ENCODE measurements around the gene UBE2B. TPM values are rescaled to one million over a fixed set of nuclear protein-coding genes. Genes with fewer than 3 reads are reported as not detected.

UBE2B gene
- total RNA-seq, 1 donor from 2014 or later = 68.3 TPM

GRCh38 chr5:134411228-134411545 is 39.8 kb downstream of the UBE2B start:
- DNase-seq (ENCODE audit: extremely low spot score in 2 of 2) = no peak
- intact Hi-C loops (cut with DNase I) = loop anchor here (2.0 to 5.0 kb wide), 2 partner anchors 116 to 166 kb away; no protein-coding TSS in a partner anchor
- no peak for TF ChIP-seq POLR2A (IDR thresholded peaks at IDR 0.05)
- TF ChIP-seq CTCF (IDR thresholded peaks at IDR 0.05) = no peak
- no peak for TF ChIP-seq POLR2AphosphoS5 (IDR thresholded peaks at IDR 0.05; ENCODE audit: insufficient read depth in 1 of 2, low read depth in 1 of 2)

GRCh38 chr5:134411546-134412266 is 40.3 kb downstream of the UBE2B start, which contains the start of gene CDKN2AIPNL:
Gene CDKN2AIPNL (minus strand): TSS chr5:134411881. CDS start chr5:134411854, 27 bp downstream.
- peaks cover 0 to 3% of the 10 kb centered on the region in 2 donors for H3K36me3 ChIP-seq
- H3K27me3 ChIP-seq = no peaks in the 10 kb centered on the region
- H3K27ac ChIP-seq = peak within 1 kb of the TSS; percentile 85
- no peaks in the 10 kb centered on the region for H3K9me3 ChIP-seq
- H3K4me3 ChIP-seq = peak within 1 kb of the TSS; percentile 79 to 87
- DNase-seq (ENCODE audit: extremely low spot score in 2 of 2) = peak in 1 of 2 donors; percentile 89
- intact Hi-C loops (cut with DNase I) = loop anchor here (2.0 to 5.0 kb wide), 2 partner anchors 115 to 166 kb away; no protein-coding TSS in a partner anchor
- TF ChIP-seq POLR2AphosphoS5 (IDR thresholded peaks at IDR 0.05; ENCODE audit: insufficient read depth in 1 of 2, low read depth in 1 of 2) (peak; percentile 79 to 85), POLR2A (IDR thresholded peaks at IDR 0.05) (no peak), CTCF (IDR thresholded peaks at IDR 0.05) (peak; percentile 24 to 100 (median 80))
- peaks cover 35% of the 10 kb centered on the region for H3K4me1 ChIP-seq

More at GRCh38 chr5:134411228-134411545, 39.8 kb downstream of the UBE2B start:
- H3K27ac ChIP-seq = peak overlapping the region; percentile 85
- no peaks in the 10 kb centered on the region for H3K9me3 ChIP-seq
- no peaks in the 10 kb centered on the region for H3K27me3 ChIP-seq
- peak overlapping the region; percentile 79 to 87 for H3K4me3 ChIP-seq
- peaks cover 35% of the 10 kb centered on the region for H3K4me1 ChIP-seq
- H3K36me3 ChIP-seq = peaks cover 0 to 7% of the 10 kb centered on the region in 2 donors

GRCh38 chr5:134413046-134413445 is 41.7 kb downstream of the UBE2B start:
- no peak for DNase-seq (ENCODE audit: extremely low spot score in 2 of 2)
- H3K36me3 ChIP-seq = no peaks in the 10 kb centered on the region
- no peak overlapping the region for H3K27ac ChIP-seq
- no peaks in the 10 kb centered on the region for H3K9me3 ChIP-seq
- H3K4me3 ChIP-seq = no peak overlapping the region
- TF ChIP-seq POLR2AphosphoS5 (IDR thresholded peaks at IDR 0.05; ENCODE audit: insufficient read depth in 1 of 2, low read depth in 1 of 2) (no peak), CTCF (IDR thresholded peaks at IDR 0.05) (no peak), POLR2A (IDR thresholded peaks at IDR 0.05) (no peak)
- peaks cover 35% of the 10 kb centered on the region for H3K4me1 ChIP-seq
- no peaks in the 10 kb centered on the region for H3K27me3 ChIP-seq
- intact Hi-C loops (cut with DNase I) = loop anchor here (5.0 kb wide), 1 partner anchor 164 kb away; no protein-coding TSS in a partner anchor

- Histone ChIP-seq H3K27me3 (no peaks in the 10 kb centered on the region), H3K27ac (no peak overlapping the region), H3K36me3 (no peaks in the 10 kb centered on the region), H3K4me3 (no peak overlapping the region), H3K9me3 (no peaks in the 10 kb centered on the region), H3K4me1 (peaks cover 7% of the 10 kb centered on the region)
- intact Hi-C loops (cut with DNase I) = no loop called here
- no peak for DNase-seq (ENCODE audit: extremely low spot score in 2 of 2)
- TF ChIP-seq CTCF (IDR thresholded peaks at IDR 0.05) = no peak
- no peak for TF ChIP-seq POLR2A (IDR thresholded peaks at IDR 0.05)
Measured at GRCh38 chr5:134417707-134418106, 46.3 kb downstream of the UBE2B start.

GRCh38 chr5:134418958-134419357 is 47.6 kb downstream of the UBE2B start:
- no peak for DNase-seq (ENCODE audit: extremely low spot score in 2 of 2)
- Histone ChIP-seq H3K4me3 (no peak overlapping the region), H3K27ac (no peak overlapping the region), H3K4me1 (no peaks in the 10 kb centered on the region), H3K36me3 (no peaks in the 10 kb centered on the region), H3K27me3 (no peaks in the 10 kb centered on the region), H3K9me3 (no peaks in the 10 kb centered on the region)
- intact Hi-C loops (cut with DNase I) = no loop called here
- no peak for TF ChIP-seq CTCF (IDR thresholded peaks at IDR 0.05)
- no peak for TF ChIP-seq POLR2AphosphoS5 (IDR thresholded peaks at IDR 0.05; ENCODE audit: insufficient read depth in 1 of 2, low read depth in 1 of 2)
- no peak for TF ChIP-seq POLR2A (IDR thresholded peaks at IDR 0.05)
